Breast epithelium (tissue), 4 donors: ENCODE measurements around the gene SCN1A. TPM values are rescaled to one million over a fixed set of nuclear protein-coding genes. Genes with fewer than 3 reads are reported as not detected.
"Not testable (repeated sequence)": the region's sequence is repeated elsewhere in the genome, so short reads cannot be mapped to it uniquely, and the experiment has no call there.

Experiments used
- DNase-seq, 2 donors: peaks; one replicate each; pipeline ENCODE4 v3.0.0-alpha.2; 2019; ENCODE audit warnings: low spot score in 2 of 2
- H3K27ac ChIP-seq, 2 donors: fragments of 200-600 bp; sonication (generic) in 1 of 2; one replicate each; pipeline ENCODE4 v1.5.1; 2016 to 2019; ENCODE audit warnings: mild to moderate bottlenecking in 1 of 2
- H3K27me3 ChIP-seq, 2 donors: fragments of 200-600 bp; sonication (generic) in 1 of 2; one replicate each; pipeline versions ENCODE4 v1.5.1 to v1.6.0; 2017 to 2019; ENCODE audit warnings: control low read depth in 1 of 2, mild to moderate bottlenecking in 1 of 2
- H3K36me3 ChIP-seq: fragments of 200-600 bp; one replicate; pipeline ENCODE4 v1.5.1; 2019
- H3K4me1 ChIP-seq, 2 donors: fragments of 200-600 bp; sonication (generic); one replicate each; pipeline ENCODE4 v1.5.1; 2016 to 2019; ENCODE audit warnings: control low read depth in 1 of 2
- H3K4me3 ChIP-seq, 3 donors: fragments of 200-600 bp; sonication (generic); 1 replicate in 2 of 3; 2 replicates in 1 of 3; pipeline ENCODE4 v1.5.1; 2016 to 2019; ENCODE audit warnings: mild to moderate bottlenecking in 3 of 3, moderate library complexity in 2 of 3
- H3K9me3 ChIP-seq, 2 donors: fragments of 200-600 bp; sonication (generic) in 1 of 2; one replicate each; pipeline ENCODE4 v1.5.1; 2016 to 2019; ENCODE audit warnings: control low read depth in 1 of 2
- CTCF ChIP-seq, 3 donors: fragments of 450-650 bp; IDR thresholded peaks; one replicate each; pipeline ENCODE4 v1.5.1; 2016 to 2017; ENCODE audit warnings: antibody characterized with exemption in 3 of 3, mild to moderate bottlenecking in 3 of 3, moderate library complexity in 3 of 3
- POLR2A ChIP-seq: fragments of 450-650 bp; IDR thresholded peaks from one replicate; pipeline ENCODE4 v1.6.1; 2016; ENCODE audit warnings: antibody characterized with exemption, mild to moderate bottlenecking, moderate library complexity
- POLR2AphosphoS5 ChIP-seq, 3 donors: sonication (generic); formaldehyde crosslinking; IDR thresholded peaks; one replicate each; pipeline ENCODE4 v1.6.1; 2017; ENCODE audit warnings: antibody characterized with exemption in 3 of 3
- intact Hi-C: fragments of 100-400 bp; cut with DNase I; formaldehyde crosslinking; loops from one replicate; pipeline ENCODE4 v1.15.1; 2023; ENCODE audit warnings: low total_unique reads
- total RNA-seq, 3 donors: library from RNA; depleted of rRNA; stranded (reverse); fragments of >200 nt; gene quantifications; one replicate each; pipeline ENCODE4 v1.1.0, GENCODE V29; 2016

The SCN1A gene
- total RNA-seq, 3 donors from 2014 or later: not detected

- no peaks in the 10 kb centered on the region for H3K27me3 ChIP-seq
- DNase-seq: no peak
- no peak overlapping the region for H3K27ac ChIP-seq
- H3K4me3 ChIP-seq: no peak overlapping the region
- no peaks in the 10 kb centered on the region for H3K4me1 ChIP-seq
- intact Hi-C loops: no loop called here
- no peaks in the 10 kb centered on the region for H3K36me3 ChIP-seq
- TF ChIP-seq POLR2A (no peak), POLR2AphosphoS5 (IDR thresholded peaks at IDR 0.05) (no peak), CTCF (IDR thresholded peaks at IDR 0.05) (no peak)
- no peaks in the 10 kb centered on the region for H3K9me3 ChIP-seq
Observed at GRCh38 chr2:166140475-166140874, 12.7 kb upstream of the SCN1A start.

- not testable (repeated sequence) for H3K4me1 ChIP-seq
Observed at GRCh38 chr2:166139479-166139878, 11.7 kb upstream of the SCN1A start.

GRCh38 chr2:166138667-166139066, 10.8 kb upstream of the SCN1A start:
- Histone ChIP-seq H3K27ac (no peak overlapping the region), H3K4me1 (no peaks in the 10 kb centered on the region), H3K36me3 (no peaks in the 10 kb centered on the region), H3K4me3 (no peak overlapping the region), H3K27me3 (no peaks in the 10 kb centered on the region), H3K9me3 (no peaks in the 10 kb centered on the region)
- TF ChIP-seq POLR2AphosphoS5 (IDR thresholded peaks at IDR 0.05) (no peak), CTCF (IDR thresholded peaks at IDR 0.05) (no peak)
- no peak for DNase-seq
- intact Hi-C loops: no loop called here

More at GRCh38 chr2:166139479-166139878, 11.7 kb upstream of the SCN1A start:
- H3K27ac ChIP-seq, H3K36me3 ChIP-seq, DNase-seq, intact Hi-C loops, H3K27me3 ChIP-seq, H3K9me3 ChIP-seq, H3K4me3 ChIP-seq: not testable (repeated sequence)

GRCh38 chr2:166138144-166138543, 10.3 kb upstream of the SCN1A start:
- Histone ChIP-seq H3K9me3 (no peaks in the 10 kb centered on the region), H3K27ac (no peak overlapping the region), H3K4me1 (no peaks in the 10 kb centered on the region), H3K36me3 (no peaks in the 10 kb centered on the region), H3K4me3 (no peak overlapping the region), H3K27me3 (no peaks in the 10 kb centered on the region)
- DNase-seq: no peak
- intact Hi-C loops: no loop called here
- TF ChIP-seq POLR2A: no peak
- TF ChIP-seq CTCF (IDR thresholded peaks at IDR 0.05): no peak
- no peak for TF ChIP-seq POLR2AphosphoS5 (IDR thresholded peaks at IDR 0.05)

GRCh38 chr2:166137331-166137730, 9.5 kb upstream of the SCN1A start:
- no peaks in the 10 kb centered on the region for H3K9me3 ChIP-seq
- intact Hi-C loops: no loop called here
- TF ChIP-seq CTCF (IDR thresholded peaks at IDR 0.05) (no peak), POLR2AphosphoS5 (IDR thresholded peaks at IDR 0.05) (no peak), POLR2A (no peak)
- no peaks in the 10 kb centered on the region for H3K27me3 ChIP-seq
- H3K4me1 ChIP-seq: no peaks in the 10 kb centered on the region
- no peaks in the 10 kb centered on the region for H3K36me3 ChIP-seq
- no peak overlapping the region for H3K4me3 ChIP-seq
- no peak overlapping the region for H3K27ac ChIP-seq
- DNase-seq: no peak

- intact Hi-C loops: no loop called here
- TF ChIP-seq POLR2A (no peak), POLR2AphosphoS5 (IDR thresholded peaks at IDR 0.05) (no peak), CTCF (IDR thresholded peaks at IDR 0.05) (no peak)
- no peaks in the 10 kb centered on the region for H3K27me3 ChIP-seq
Observed at GRCh38 chr2:166135849-166136258, 8.0 kb upstream of the SCN1A start.

More at GRCh38 chr2:166135849-166136258, 8.0 kb upstream of the SCN1A start:
- Histone ChIP-seq H3K4me3 (no peak overlapping the region), H3K4me1 (no peaks in the 10 kb centered on the region), H3K36me3 (no peaks in the 10 kb centered on the region), H3K27ac (no peak overlapping the region), H3K9me3 (no peaks in the 10 kb centered on the region)
- DNase-seq: no peak
